HEK293 (cell line): Measurements from ENCODE around the gene TOP3A.

Experiments used
- HOXD13 ChIP-seq: sonication (generic); formaldehyde crosslinking; IDR thresholded peaks from 2 replicates; pipeline ENCODE4 v1.8.0; 2022; ENCODE audit warnings: missing genetic modification reagents, borderline replicate concordance
- KLF16 ChIP-seq: fragments of 450-650 bp; formaldehyde crosslinking; IDR thresholded peaks from 2 replicates; pipeline ENCODE4 v1.5.1; 2017; ENCODE audit warnings: missing biosample characterization, missing genetic modification characterization
- KLF8 ChIP-seq: fragments of 450-650 bp; formaldehyde crosslinking; IDR thresholded peaks from 2 replicates; pipeline ENCODE4 v1.5.1; 2016; ENCODE audit warnings: missing biosample characterization, missing genetic modification characterization
- SCRT1 ChIP-seq: fragments of 450-650 bp; formaldehyde crosslinking; IDR thresholded peaks from 2 replicates; pipeline ENCODE4 v1.5.1; 2016; ENCODE audit warnings: missing biosample characterization, missing genetic modification characterization, borderline replicate concordance
- SETDB1 ChIP-seq: IDR thresholded peaks from one replicate; pipeline ENCODE4 v1.6.1; 2017; ENCODE audit warnings: mild to moderate bottlenecking, low read length, moderate library complexity, mixed read lengths; ENCODE audit not compliant: insufficient read length
- SP2 ChIP-seq: fragments of 450-650 bp; formaldehyde crosslinking; IDR thresholded peaks from 2 replicates; pipeline ENCODE4 v1.5.1; 2016; ENCODE audit warnings: missing biosample characterization, missing genetic modification characterization
- ZFP37 ChIP-seq: fragments of 450-650 bp; formaldehyde crosslinking; IDR thresholded peaks from 2 replicates; pipeline ENCODE4 v1.5.1; 2016; ENCODE audit warnings: missing biosample characterization, missing genetic modification characterization
- ZNF112 ChIP-seq: fragments of 450-650 bp; formaldehyde crosslinking; IDR thresholded peaks from 2 replicates; pipeline ENCODE4 v1.5.0; 2017; ENCODE audit warnings: missing biosample characterization, missing genetic modification characterization
- ZNF140 ChIP-seq: fragments of 450-650 bp; formaldehyde crosslinking; IDR thresholded peaks from 2 replicates; pipeline ENCODE4 v1.5.1; 2016; ENCODE audit warnings: missing biosample characterization, missing genetic modification characterization
- ZNF19 ChIP-seq: fragments of 450-650 bp; formaldehyde crosslinking; IDR thresholded peaks from 2 replicates; pipeline ENCODE4; 2016; ENCODE audit warnings: missing biosample characterization, missing genetic modification characterization, low read depth
- ZNF239 ChIP-seq: fragments of 450-650 bp; formaldehyde crosslinking; IDR thresholded peaks from 2 replicates; pipeline ENCODE4 v1.5.1; 2016; ENCODE audit warnings: missing biosample characterization, missing genetic modification characterization
- ZNF24 ChIP-seq: fragments of 450-650 bp; formaldehyde crosslinking; IDR thresholded peaks from 2 replicates; pipeline ENCODE4 v1.5.1; 2016; ENCODE audit warnings: missing biosample characterization, missing genetic modification characterization
- ZNF311 ChIP-seq: fragments of 450-650 bp; formaldehyde crosslinking; IDR thresholded peaks from 2 replicates; pipeline ENCODE4 v1.5.1; 2017; ENCODE audit warnings: missing biosample characterization, missing genetic modification characterization, borderline replicate concordance
- ZNF341 ChIP-seq: fragments of 450-650 bp; formaldehyde crosslinking; IDR thresholded peaks from 2 replicates; pipeline ENCODE4; 2016; ENCODE audit warnings: low read depth, missing biosample characterization, missing genetic modification characterization
- ZNF37A ChIP-seq: fragments of 450-650 bp; IDR thresholded peaks from 2 replicates; pipeline ENCODE4 v1.5.1; 2018; ENCODE audit warnings: missing biosample characterization, missing genetic modification characterization
- ZNF488 ChIP-seq: fragments of 450-650 bp; formaldehyde crosslinking; IDR thresholded peaks from 2 replicates; pipeline ENCODE4 v1.5.1; 2016; ENCODE audit warnings: missing biosample characterization, missing genetic modification characterization
- ZNF555 ChIP-seq: fragments of 450-650 bp; formaldehyde crosslinking; conservative IDR thresholded peaks from 2 replicates; pipeline ENCODE4 v1.5.1; 2017; ENCODE audit warnings: missing biosample characterization, mild to moderate bottlenecking, missing genetic modification characterization, inconsistent platforms
- ZNF561 ChIP-seq: fragments of 450-650 bp; IDR thresholded peaks from 2 replicates; pipeline ENCODE4 v1.5.1; 2018; ENCODE audit warnings: missing biosample characterization, missing genetic modification characterization, borderline replicate concordance
- ZNF585B ChIP-seq: fragments of 450-650 bp; formaldehyde crosslinking; IDR thresholded peaks from 2 replicates; pipeline ENCODE4 v1.5.1; 2016; ENCODE audit warnings: missing biosample characterization, missing genetic modification characterization
- ZNF624 ChIP-seq: fragments of 450-650 bp; formaldehyde crosslinking; IDR thresholded peaks from 2 replicates; pipeline ENCODE4 v1.5.1; 2017; ENCODE audit warnings: missing biosample characterization, missing genetic modification characterization
- ZNF626 ChIP-seq: fragments of 450-650 bp; sonication (Bioruptor Pico); formaldehyde crosslinking; IDR thresholded peaks from 2 replicates; pipeline ENCODE4 v1.5.1; 2018; ENCODE audit warnings: missing biosample characterization, missing genetic modification characterization, inconsistent platforms
- ZNF654 ChIP-seq: fragments of 450-650 bp; formaldehyde crosslinking; IDR thresholded peaks from 2 replicates; pipeline ENCODE4 v1.5.1; 2016; ENCODE audit warnings: low read depth, missing biosample characterization, missing genetic modification characterization
- ZNF704 ChIP-seq: fragments of 450-650 bp; formaldehyde crosslinking; IDR thresholded peaks from 2 replicates; pipeline ENCODE4 v1.5.1; 2016; ENCODE audit warnings: missing biosample characterization, missing genetic modification characterization
- ZNF830 ChIP-seq: fragments of 450-650 bp; IDR thresholded peaks from 2 replicates; pipeline ENCODE4 v1.5.0; 2018; ENCODE audit warnings: missing biosample characterization, missing genetic modification characterization, low read depth, mild to moderate bottlenecking, moderate library complexity
- ZSCAN4 ChIP-seq: fragments of 450-650 bp; formaldehyde crosslinking; IDR thresholded peaks from 2 replicates; pipeline ENCODE4 v1.5.1; 2017; ENCODE audit warnings: missing biosample characterization, missing genetic modification characterization
- ZXDB ChIP-seq: fragments of 450-650 bp; formaldehyde crosslinking; IDR thresholded peaks from 2 replicates; pipeline ENCODE4 v1.5.1; 2016; ENCODE audit warnings: missing biosample characterization, missing genetic modification characterization
- TF ChIP-seq, protein P1 (sequence below): fragments of 450-650 bp; formaldehyde crosslinking; IDR thresholded peaks from 2 replicates; pipeline ENCODE4 v1.5.1; 2016; ENCODE audit warnings: missing biosample characterization, missing genetic modification characterization
- TF ChIP-seq, protein P2 (sequence below): fragments of 450-650 bp; formaldehyde crosslinking; IDR thresholded peaks from 2 replicates; pipeline ENCODE4 v1.5.1; 2016; ENCODE audit warnings: missing biosample characterization, missing genetic modification characterization
- TF ChIP-seq, protein P3 (sequence below): fragments of 450-650 bp; formaldehyde crosslinking; conservative IDR thresholded peaks from 2 replicates; pipeline ENCODE4 v1.5.1; 2016; ENCODE audit warnings: low read depth, missing biosample characterization, missing genetic modification characterization

TOP3A gene

DNA sequence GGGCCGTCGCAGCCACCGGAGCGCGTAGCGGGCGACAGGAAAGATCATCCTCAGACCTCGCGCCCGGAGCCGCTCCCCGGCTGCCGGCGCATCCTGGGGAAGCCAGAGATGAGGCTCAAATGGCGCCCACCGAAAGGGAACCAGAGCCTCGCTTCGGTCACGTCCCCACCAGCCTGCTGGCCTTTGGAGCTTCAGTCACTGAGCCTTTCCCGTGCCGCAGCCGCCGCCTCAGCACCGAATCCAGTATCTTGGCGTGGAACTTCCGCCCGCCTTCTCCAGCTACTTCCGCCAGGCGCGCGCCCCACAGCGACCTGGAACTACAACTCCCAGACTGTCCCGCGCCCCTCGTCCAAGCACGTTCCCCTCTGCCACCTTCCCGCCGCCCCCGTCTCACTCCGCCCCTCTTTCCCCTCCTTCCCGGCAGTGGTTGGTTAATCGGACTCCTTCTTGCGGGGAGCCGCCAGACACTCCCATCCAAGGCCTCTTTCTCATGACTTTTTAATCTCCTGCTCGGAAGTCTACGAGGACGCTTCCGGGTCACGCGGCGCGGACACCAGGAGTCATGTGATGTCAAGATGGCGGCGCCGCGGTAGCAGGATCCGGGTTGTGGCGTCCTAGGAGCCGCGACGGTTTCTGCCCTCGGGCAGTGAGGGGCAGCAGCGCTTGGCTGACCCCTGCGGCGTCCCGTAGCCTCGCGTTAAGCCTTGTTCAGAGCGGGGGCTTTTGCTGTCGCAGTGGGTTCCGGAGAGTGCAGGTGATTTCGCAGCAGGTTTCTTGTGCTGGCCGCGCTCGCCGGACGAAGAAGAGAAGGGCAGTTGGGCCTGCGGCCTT, at the start of gene TOP3A, which contains the start of gene SMCR8 (continued):
- TF ChIP-seq ZNF488 (no peak), HOXD13 (CRISPR knock-in tag) (no peak), ZNF624 (tag by site-specific recombination) (no peak), ZNF19 (tag by site-specific recombination) (no peak), ZNF311 (no peak), KLF16 (tag by site-specific recombination) (peak; percentile 65), ZNF112 (no peak), ZNF140 (tag by site-specific recombination) (no peak), ZSCAN4 (no peak), SP2 (tag by site-specific recombination) (peak; percentile 99), ZNF561 (tag by site-specific recombination) (no peak; the same call in 1 of the 2 replicates), ZNF830 (tag by site-specific recombination) (no peak), ZNF37A (no peak), ZNF239 (tag by site-specific recombination) (no peak), ZNF555 (tag by site-specific recombination) (no peak), KLF8 (tag by site-specific recombination) (peak; percentile 88), ZXDB (tag by site-specific recombination) (peak; percentile 83), ZNF704 (0 out of 2 replicates have a peak, but pooled peaks have one; percentile 33), ZNF585B (tag by site-specific recombination) (no peak), ZNF24 (tag by site-specific recombination) (peak; percentile 87), ZNF626 (tag by site-specific recombination) (no peak), ZFP37 (tag by site-specific recombination) (peak; percentile 37; the same call in 1 of the 2 replicates), SCRT1 (tag by site-specific recombination) (no peak), SETDB1 (no peak), ZNF341 (no peak), ZNF654 (no peak)
- TF ChIP-seq, protein P1, sequence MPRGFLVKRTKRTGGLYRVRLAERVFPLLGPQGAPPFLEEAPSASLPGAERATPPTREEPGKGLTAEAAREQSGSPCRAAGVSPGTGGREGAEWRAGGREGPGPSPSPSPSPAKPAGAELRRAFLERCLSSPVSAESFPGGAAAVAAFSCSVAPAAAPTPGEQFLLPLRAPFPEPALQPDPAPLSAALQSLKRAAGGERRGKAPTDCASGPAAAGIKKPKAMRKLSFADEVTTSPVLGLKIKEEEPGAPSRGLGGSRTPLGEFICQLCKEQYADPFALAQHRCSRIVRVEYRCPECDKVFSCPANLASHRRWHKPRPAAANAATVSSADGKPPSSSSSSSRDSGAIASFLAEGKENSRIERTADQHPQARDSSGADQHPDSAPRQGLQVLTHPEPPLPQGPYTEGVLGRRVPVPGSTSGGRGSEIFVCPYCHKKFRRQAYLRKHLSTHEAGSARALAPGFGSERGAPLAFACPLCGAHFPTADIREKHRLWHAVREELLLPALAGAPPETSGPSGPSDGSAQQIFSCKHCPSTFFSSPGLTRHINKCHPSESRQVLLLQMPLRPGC (tag by site-specific recombination), result peak; percentile 19; the same call in 1 of the 2 replicates
- TF ChIP-seq, protein P2, sequence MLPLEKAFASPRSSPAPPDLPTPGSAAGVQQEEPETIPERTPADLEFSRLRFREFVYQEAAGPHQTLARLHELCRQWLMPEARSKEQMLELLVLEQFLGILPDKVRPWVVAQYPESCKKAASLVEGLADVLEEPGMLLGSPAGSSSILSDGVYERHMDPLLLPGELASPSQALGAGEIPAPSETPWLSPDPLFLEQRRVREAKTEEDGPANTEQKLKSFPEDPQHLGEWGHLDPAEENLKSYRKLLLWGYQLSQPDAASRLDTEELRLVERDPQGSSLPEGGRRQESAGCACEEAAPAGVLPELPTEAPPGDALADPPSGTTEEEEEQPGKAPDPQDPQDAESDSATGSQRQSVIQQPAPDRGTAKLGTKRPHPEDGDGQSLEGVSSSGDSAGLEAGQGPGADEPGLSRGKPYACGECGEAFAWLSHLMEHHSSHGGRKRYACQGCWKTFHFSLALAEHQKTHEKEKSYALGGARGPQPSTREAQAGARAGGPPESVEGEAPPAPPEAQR (tag by site-specific recombination), result no peak
- TF ChIP-seq, protein P3, sequence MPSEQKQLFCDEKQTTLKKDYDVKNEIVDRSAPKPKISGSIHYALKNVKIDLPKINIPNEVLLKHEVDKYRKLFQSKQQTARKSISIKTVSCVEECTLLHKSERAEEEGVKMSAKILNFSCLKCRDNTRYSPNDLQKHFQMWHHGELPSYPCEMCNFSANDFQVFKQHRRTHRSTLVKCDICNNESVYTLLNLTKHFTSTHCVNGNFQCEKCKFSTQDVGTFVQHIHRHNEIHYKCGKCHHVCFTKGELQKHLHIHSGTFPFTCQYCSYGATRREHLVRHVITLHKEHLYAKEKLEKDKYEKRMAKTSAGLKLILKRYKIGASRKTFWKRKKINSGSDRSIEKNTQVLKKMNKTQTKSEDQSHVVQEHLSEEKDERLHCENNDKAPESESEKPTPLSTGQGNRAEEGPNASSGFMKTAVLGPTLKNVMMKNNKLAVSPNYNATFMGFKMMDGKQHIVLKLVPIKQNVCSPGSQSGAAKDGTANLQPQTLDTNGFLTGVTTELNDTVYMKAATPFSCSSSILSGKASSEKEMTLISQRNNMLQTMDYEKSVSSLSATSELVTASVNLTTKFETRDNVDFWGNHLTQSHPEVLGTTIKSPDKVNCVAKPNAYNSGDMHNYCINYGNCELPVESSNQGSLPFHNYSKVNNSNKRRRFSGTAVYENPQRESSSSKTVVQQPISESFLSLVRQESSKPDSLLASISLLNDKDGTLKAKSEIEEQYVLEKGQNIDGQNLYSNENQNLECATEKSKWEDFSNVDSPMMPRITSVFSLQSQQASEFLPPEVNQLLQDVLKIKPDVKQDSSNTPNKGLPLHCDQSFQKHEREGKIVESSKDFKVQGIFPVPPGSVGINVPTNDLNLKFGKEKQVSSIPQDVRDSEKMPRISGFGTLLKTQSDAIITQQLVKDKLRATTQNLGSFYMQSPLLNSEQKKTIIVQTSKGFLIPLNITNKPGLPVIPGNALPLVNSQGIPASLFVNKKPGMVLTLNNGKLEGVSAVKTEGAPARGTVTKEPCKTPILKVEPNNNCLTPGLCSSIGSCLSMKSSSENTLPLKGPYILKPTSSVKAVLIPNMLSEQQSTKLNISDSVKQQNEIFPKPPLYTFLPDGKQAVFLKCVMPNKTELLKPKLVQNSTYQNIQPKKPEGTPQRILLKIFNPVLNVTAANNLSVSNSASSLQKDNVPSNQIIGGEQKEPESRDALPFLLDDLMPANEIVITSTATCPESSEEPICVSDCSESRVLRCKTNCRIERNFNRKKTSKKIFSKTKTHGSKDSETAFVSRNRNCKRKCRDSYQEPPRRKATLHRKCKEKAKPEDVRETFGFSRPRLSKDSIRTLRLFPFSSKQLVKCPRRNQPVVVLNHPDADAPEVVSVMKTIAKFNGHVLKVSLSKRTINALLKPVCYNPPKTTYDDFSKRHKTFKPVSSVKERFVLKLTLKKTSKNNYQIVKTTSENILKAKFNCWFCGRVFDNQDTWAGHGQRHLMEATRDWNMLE, result peak; percentile 92
